HG03196 (cell line): Measurements from ENCODE around the gene RNPS1.
A peak's percentile ranks its signal among the peaks of the same experiment; 100 is the strongest.
"Not testable (repeated sequence)": the region's sequence is repeated elsewhere in the genome, so short reads cannot be mapped to it uniquely, and the experiment has no call there.

Source experiments
- ATAC-seq: cut with Tn5 transposase; IDR thresholded peaks from one replicate; pipeline ENCODE4 v1.9.1; 2021; ENCODE audit not compliant: unreplicated experiment

Gene RNPS1

GRCh38 chr16:2282866-2283555 is 15.1 kb upstream of the RNPS1 start:
- no peak for ATAC-seq

GRCh38 chr16:2282262-2282661 is 14.3 kb upstream of the RNPS1 start:
- ATAC-seq, result no peak

GRCh38 chr16:2280981-2281542 is 13.1 kb upstream of the RNPS1 start:
- no peak for ATAC-seq

- ATAC-seq, result no peak
Observed at GRCh38 chr16:2280461-2280860, 12.5 kb upstream of the RNPS1 start.

- ATAC-seq, result no peak
Observed at GRCh38 chr16:2278956-2279800, 11.3 kb upstream of the RNPS1 start.

- no peak for ATAC-seq
Observed at GRCh38 chr16:2278272-2278608, 10.3 kb upstream of the RNPS1 start.

- ATAC-seq, result no peak
Observed at GRCh38 chr16:2277466-2278271, 9.7 kb upstream of the RNPS1 start.

- ATAC-seq, result no peak
Observed at GRCh38 chr16:2276368-2277195, 8.7 kb upstream of the RNPS1 start.

GRCh38 chr16:2275476-2276367 is 7.8 kb upstream of the RNPS1 start:
- ATAC-seq, result no peak

- ATAC-seq, result no peak
Observed at GRCh38 chr16:2273931-2274330, 6.0 kb upstream of the RNPS1 start.

- ATAC-seq, result no peak
Observed at GRCh38 chr16:2273484-2273883, 5.6 kb upstream of the RNPS1 start.

GRCh38 chr16:2271848-2272461 is 4.0 kb upstream of the RNPS1 start:
- ATAC-seq, result no peak

- ATAC-seq, result no peak
Observed at GRCh38 chr16:2270588-2271470, 2.9 kb upstream of the RNPS1 start.

- ATAC-seq, result no peak
Observed at GRCh38 chr16:2270070-2270462, 2.1 kb upstream of the RNPS1 start.

GRCh38 chr16:2267505-2267912 is 417 bp downstream of the RNPS1 start:
- peak; percentile 50 for ATAC-seq

- ATAC-seq, result not testable (repeated sequence)
Observed at GRCh38 chr16:2266887-2267286, 1.0 kb downstream of the RNPS1 start.

GRCh38 chr16:2263026-2263425 is 4.9 kb downstream of the RNPS1 start:
- ATAC-seq, result not testable (repeated sequence)

GRCh38 chr16:2260250-2260649 is 7.7 kb downstream of the RNPS1 start:
- no peak for ATAC-seq
